Inflammatory macrophage treated with lipopolysaccharide for 4 hours (primary cell): ENCODE data around the gene ADGRG3.

Experiments used
- DNase-seq: peaks from one replicate; pipeline ENCODE4 v3.0.0-alpha.2; 2020

The ADGRG3 gene

GRCh38 chr16:57681950-57682728 lies 14.0 kb downstream of the ADGRG3 start:
- DNase-seq: no peak

GRCh38 chr16:57682809-57683635 lies 14.9 kb downstream of the ADGRG3 start:
- no peak for DNase-seq

- DNase-seq: no peak
These were observed 15.8 kb downstream of the ADGRG3 start for GRCh38 chr16:57683636-57684545.

GRCh38 chr16:57684626-57685358 lies 16.7 kb downstream of the ADGRG3 start:
- DNase-seq: no peak

GRCh38 chr16:57685633-57686032 lies 17.5 kb downstream of the ADGRG3 start:
- no peak for DNase-seq

GRCh38 chr16:57686577-57686976 lies 18.5 kb downstream of the ADGRG3 start:
- DNase-seq: no peak

GRCh38 chr16:57687363-57687929 lies 19.3 kb downstream of the ADGRG3 start:
- peak; percentile 32 for DNase-seq

- DNase-seq: no peak
These were observed 20.4 kb downstream of the ADGRG3 start for GRCh38 chr16:57688487-57688986.

- no peak for DNase-seq
These were observed 21.1 kb downstream of the ADGRG3 start for GRCh38 chr16:57688987-57689761.

- DNase-seq: peak; percentile 41
These were observed 21.9 kb downstream of the ADGRG3 start for GRCh38 chr16:57689762-57690558.

- DNase-seq: peak; percentile 43
These were observed 22.8 kb downstream of the ADGRG3 start for GRCh38 chr16:57690782-57691471.

- DNase-seq: no peak
These were observed 24.5 kb downstream of the ADGRG3 start for GRCh38 chr16:57692636-57693035.

- no peak for DNase-seq
These were observed 25.4 kb downstream of the ADGRG3 start for GRCh38 chr16:57693550-57693949.

- no peak for DNase-seq
These were observed 26.2 kb downstream of the ADGRG3 start for GRCh38 chr16:57694231-57694724.

GRCh38 chr16:57694725-57695679 lies 26.9 kb downstream of the ADGRG3 start, which contains the start of gene DRC7:
Gene DRC7 (plus strand): TSS chr16:57694806. CDS start chr16:57697950, 3,144 bp downstream.
- DNase-seq: peak; percentile 62

- no peak for DNase-seq
These were observed 27.6 kb downstream of the ADGRG3 start for GRCh38 chr16:57695680-57696069.

GRCh38 chr16:57696240-57696639 lies 28.1 kb downstream of the ADGRG3 start:
- no peak for DNase-seq
